Left cardiac atrium (tissue), 4 donors: ENCODE results near the gene ZAP70. TPM values are rescaled to one million over a fixed set of nuclear protein-coding genes. Genes with fewer than 3 reads are reported as not detected.

Source experiments
- ATAC-seq, 2 donors: fragments of 200-7000 bp; cut with Tn5 transposase; one replicate each; pipeline ENCODE4 v1.9.1; 2020; ENCODE audit warnings: mild to moderate bottlenecking in 2 of 2, moderate library complexity in 2 of 2
- DNase-seq: peaks from one replicate; pipeline ENCODE4 v3.0.0-alpha.2; 2020
- intact Hi-C, 2 donors: fragments of 100-400 bp; cut with DNase I; formaldehyde crosslinking; loops; one replicate each; pipeline versions ENCODE4 v1.14.1 to v1.15.1; 2022 to 2023
- total RNA-seq, 2 donors: library from RNA; stranded (reverse); fragmentation: NEBNext Ultra II Directional; extraction: Animal tissue kit (Norgen Biotek cat#: 25700); gene quantifications; one replicate each; pipeline ENCODE4 v1.2.1, GENCODE V29; 2021
- donor health status: DM: no; HTN: yes; CAD: no.
- donor health status: DM: no; HTN: yes; CAD: no; lungs with severe emphysema.
- donor health status: DM: yes; HTN: yes; CAD: no.
- donor health status: Dilated cardiomyopathy.

The ZAP70 gene
- total RNA-seq, 2 donors from 2014 or later = 1.6 to 2.6 TPM

- ATAC-seq (no peak), DNase-seq (no peak)
- intact Hi-C loops = no loop called here
Measured at GRCh38 chr2:97760480-97761049, 47.2 kb downstream of the ZAP70 start.

DNA sequence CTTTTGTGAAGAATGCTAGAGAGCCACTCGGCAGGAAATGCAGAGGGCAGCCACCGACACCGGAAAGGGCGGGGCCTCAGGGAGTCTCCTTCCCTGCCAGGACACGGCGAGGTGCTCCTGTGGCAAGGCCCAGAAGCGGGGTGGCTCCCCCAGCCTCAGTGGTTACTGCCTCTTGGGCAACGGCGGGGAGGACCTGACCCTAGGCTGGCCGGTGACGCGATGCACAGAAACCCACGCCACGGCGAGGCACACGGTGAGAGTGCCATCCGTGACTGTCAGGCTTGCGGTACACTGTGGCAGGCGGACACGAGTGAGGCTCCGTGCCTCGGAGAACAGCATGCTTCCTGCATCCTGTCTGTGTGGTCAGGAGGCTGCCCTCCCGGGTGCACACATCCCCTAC is 47.8 kb downstream of the ZAP70 start:
- intact Hi-C loops = no loop called here
- DNase-seq (no peak), ATAC-seq (peak; percentile 11 to 16)

GRCh38 chr2:97763176-97763845 is 49.9 kb downstream of the ZAP70 start:
- no peak for ATAC-seq
- intact Hi-C loops = no loop called here
- no peak for DNase-seq

GRCh38 chr2:97764559-97765263 is 51.3 kb downstream of the ZAP70 start:
- ATAC-seq (no peak), DNase-seq (no peak)
- intact Hi-C loops = no loop called here

GRCh38 chr2:97765933-97766332 is 52.6 kb downstream of the ZAP70 start:
- no peak for ATAC-seq
- intact Hi-C loops = no loop called here
- no peak for DNase-seq

DNA sequence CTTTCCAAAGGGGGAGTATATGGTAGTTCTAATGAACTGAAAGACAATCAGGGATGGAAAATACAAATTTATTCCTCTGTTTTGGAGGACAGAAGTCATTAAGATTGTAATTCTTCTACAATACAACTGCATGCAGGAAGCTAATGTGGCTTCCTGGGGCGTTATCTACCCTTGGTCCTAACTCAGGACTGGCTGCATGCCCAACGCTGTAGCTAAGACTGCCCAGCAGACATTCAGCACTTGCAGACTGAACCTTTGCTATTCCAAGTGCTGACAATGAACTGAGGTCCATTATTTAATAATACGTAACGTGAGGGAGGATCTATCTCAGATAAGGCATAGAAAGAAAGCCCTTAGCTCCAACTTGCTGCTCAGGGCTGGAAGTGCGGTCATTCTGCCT is 53.2 kb downstream of the ZAP70 start:
- intact Hi-C loops = no loop called here
- DNase-seq (peak; percentile 62), ATAC-seq (peak in 1 of 2 donors; percentile 30)

GRCh38 chr2:97769308-97769707 is 55.9 kb downstream of the ZAP70 start:
- ATAC-seq = peak; percentile 71 to 80
- DNase-seq = no peak
- intact Hi-C loops = no loop called here

DNA sequence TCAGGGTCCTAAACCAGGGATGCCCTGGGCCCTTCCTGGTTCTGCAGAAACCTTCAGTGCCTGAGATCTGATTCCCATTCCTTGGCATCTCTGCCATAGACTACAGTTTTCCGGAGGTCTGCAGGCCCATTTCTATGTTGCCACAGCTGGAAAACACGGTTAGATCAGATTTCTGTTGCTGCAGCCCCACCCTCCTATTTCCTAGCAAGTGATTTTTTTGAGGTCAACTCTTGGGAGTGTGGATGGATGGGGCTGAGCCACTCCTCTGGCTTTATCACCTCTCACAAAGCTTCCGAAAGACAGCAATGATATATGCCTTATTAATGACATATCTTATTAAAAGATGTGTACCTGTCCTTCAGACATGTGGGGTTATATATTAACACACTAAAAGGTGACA is 56.3 kb downstream of the ZAP70 start:
- no peak for DNase-seq
- intact Hi-C loops = no loop called here
- no peak for ATAC-seq

- ATAC-seq = no peak
- no peak for DNase-seq
- intact Hi-C loops = no loop called here
Measured at GRCh38 chr2:97770445-97770844, 57.1 kb downstream of the ZAP70 start.

DNA sequence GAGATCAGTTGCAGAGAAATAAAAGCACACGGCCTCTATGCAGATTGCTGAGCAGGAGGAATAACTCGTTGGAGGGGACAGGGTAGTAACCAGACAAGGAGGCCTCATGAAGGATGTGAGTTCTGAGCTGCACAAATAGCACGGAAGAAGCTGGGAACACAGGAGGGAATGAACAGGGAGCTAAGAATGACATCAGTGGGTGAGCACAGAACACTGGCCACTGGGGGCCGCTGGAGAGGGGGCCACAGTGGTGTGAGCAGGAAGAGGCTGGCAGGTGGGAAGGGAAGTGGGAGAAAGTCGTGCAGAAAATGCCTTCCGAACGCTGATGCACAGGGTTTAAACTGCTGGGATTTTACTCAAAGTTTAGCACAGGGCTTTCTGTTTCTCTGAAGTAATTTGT is 61.0 kb downstream of the ZAP70 start:
- DNase-seq (no peak), ATAC-seq (peak; percentile 48 to 57)
- intact Hi-C loops = no loop called here

DNA sequence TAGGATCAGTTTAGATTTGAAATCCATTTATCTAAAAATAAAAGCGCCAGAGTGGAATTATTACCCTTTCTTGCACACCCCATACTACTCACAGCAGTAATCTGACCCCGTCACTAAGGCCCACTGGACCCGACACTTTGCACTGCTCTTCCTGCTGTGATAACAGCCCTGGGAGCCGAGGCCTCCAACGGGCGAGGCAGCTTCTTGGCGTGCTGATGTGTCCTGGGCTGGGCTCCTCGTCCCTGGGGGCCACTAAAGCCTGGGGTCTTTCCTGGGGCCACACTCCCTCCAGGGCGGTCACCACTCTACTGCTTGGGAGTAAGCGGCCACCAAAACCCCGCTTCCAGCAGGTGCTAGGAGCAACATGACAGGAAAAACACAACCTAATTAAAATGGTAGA is 61.7 kb downstream of the ZAP70 start:
- ATAC-seq = peak in 1 of 2 donors; percentile 45
- intact Hi-C loops = no loop called here
- no peak for DNase-seq

GRCh38 chr2:97779141-97779540 is 65.8 kb downstream of the ZAP70 start:
- intact Hi-C loops = no loop called here

DNA sequence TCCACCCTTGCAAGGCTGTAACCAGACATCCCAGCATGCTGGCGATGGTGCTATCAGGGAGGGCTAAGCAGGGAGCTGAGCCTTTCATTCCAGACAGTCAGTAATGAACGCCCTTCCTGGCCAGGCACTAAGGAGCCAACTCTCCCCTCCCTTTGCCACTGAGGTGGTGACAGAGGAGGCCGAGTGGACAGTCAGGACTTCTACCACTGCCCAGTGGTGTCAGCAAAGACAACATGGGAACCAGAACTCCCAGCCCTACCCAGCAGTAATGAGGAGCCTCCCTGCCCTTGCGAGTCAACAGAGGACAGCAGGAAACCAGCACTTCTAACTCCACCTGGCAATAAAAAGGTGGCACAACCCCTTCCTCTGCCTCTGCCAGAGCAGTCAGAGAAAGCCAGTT is 68.6 kb downstream of the ZAP70 start:
- intact Hi-C loops = no loop called here
- DNase-seq (no peak), ATAC-seq (peak; percentile 76 to 81)

More at GRCh38 chr2:97779141-97779540, 65.8 kb downstream of the ZAP70 start:
- DNase-seq = no peak
- no peak for ATAC-seq

DNA sequence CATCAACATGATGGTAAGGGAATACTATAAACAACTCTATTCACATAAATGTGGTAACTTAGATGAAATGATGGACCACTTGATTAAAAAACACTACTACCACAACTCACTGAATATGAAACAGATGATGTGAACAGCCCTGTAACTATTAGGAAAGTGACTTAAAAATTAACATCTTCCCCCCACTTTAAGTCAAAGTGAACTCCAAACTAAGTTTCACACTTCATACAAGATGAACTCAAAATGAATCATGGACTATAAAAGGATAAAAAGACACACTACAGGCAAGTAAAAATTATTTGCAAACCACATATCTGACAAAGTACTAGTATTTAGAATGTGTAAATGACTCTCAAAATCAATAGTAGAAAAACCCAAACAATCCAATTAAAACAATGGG is 71.6 kb downstream of the ZAP70 start:
- no peak for DNase-seq
- intact Hi-C loops = no loop called here
- ATAC-seq = no peak

DNA sequence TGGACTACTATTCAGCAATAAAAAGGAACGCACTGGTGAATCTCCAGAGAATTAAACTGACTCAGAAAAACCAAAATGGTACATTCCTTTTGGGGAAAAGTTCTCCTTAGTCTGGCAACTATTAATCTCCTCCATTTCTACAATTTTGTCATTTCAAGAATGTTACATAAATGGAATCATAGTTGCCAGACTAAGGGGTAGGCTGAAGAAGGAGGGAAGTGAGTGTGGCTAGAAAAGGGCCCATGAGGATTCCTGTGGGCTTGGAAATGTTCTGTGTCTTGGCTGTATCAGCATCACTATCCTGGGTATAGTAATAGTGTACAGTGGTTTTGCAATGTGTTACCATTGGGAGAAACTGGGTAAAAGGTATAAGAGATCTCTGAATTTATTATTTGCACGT is 72.4 kb downstream of the ZAP70 start:
- ATAC-seq = peak in 1 of 2 donors; percentile 63
- DNase-seq = no peak

GRCh38 chr2:97788986-97789644 is 75.7 kb downstream of the ZAP70 start:
- intact Hi-C loops = no loop called here
- DNase-seq = no peak
- peak; percentile 19 to 58 for ATAC-seq

More for the DNA sequence above, 72.4 kb downstream of the ZAP70 start:
- intact Hi-C loops = no loop called here
